ENCODE results near the gene TIMM10.

TIMM10 gene

DNA sequence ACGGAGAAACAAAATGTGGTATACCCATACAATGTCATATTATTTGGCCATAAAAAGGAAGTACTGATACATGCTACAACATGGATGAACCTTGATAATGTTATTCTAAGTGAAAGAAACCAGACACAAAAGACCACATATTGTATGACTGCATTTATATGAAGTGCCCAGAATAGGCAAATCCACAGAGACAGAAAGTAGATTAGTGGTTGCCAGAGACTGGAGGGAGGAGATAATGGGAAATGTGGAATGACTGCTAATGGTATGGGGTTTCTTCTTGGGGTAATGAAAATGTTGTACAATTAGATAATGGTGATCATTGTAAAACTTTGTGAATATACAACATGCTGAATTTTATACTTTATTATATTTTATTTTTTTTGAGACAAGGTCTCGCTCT is 9.4 kb downstream of the TIMM10 start:
- H3F3A ChIP-seq (ENCODE audit: insufficient read depth, low read length): no peaks in the 10 kb centered on the region; the same call in 1 of the 2 replicates
- H2AFZ ChIP-seq (ENCODE audit: low read length): no peak overlapping the region
- H3K79me2 ChIP-seq (ENCODE audit: insufficient read depth, low read length): no peaks in the 10 kb centered on the region
- no peak overlapping the region for H3K4me3 ChIP-seq (ENCODE audit: low read depth, low read length, poor library complexity, severe bottlenecking)
- H3K9me3 ChIP-seq (ENCODE audit: low read length): no peaks in the 10 kb centered on the region
- H4K20me1 ChIP-seq (ENCODE audit: insufficient read depth, low read length): no peaks in the 10 kb centered on the region
- peaks cover 11% of the 10 kb centered on the region for H3K36me3 ChIP-seq (ENCODE audit: insufficient read depth, low read length)
- H3K9ac ChIP-seq (ENCODE audit: low read length): no peak overlapping the region
- TF ChIP-seq, protein P1, sequence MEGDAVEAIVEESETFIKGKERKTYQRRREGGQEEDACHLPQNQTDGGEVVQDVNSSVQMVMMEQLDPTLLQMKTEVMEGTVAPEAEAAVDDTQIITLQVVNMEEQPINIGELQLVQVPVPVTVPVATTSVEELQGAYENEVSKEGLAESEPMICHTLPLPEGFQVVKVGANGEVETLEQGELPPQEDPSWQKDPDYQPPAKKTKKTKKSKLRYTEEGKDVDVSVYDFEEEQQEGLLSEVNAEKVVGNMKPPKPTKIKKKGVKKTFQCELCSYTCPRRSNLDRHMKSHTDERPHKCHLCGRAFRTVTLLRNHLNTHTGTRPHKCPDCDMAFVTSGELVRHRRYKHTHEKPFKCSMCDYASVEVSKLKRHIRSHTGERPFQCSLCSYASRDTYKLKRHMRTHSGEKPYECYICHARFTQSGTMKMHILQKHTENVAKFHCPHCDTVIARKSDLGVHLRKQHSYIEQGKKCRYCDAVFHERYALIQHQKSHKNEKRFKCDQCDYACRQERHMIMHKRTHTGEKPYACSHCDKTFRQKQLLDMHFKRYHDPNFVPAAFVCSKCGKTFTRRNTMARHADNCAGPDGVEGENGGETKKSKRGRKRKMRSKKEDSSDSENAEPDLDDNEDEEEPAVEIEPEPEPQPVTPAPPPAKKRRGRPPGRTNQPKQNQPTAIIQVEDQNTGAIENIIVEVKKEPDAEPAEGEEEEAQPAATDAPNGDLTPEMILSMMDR (IDR thresholded peaks at IDR 0.05; ENCODE audit: low read length): no peak
- no peak for TF ChIP-seq EZH2 (IDR thresholded peaks at IDR 0.05; ENCODE audit: borderline replicate concordance, low read length)
- no peak overlapping the region for H3K4me2 ChIP-seq (ENCODE audit: low read length)
- H3K4me1 ChIP-seq (ENCODE audit: insufficient read depth, low read length, severe bottlenecking): peaks cover 2% of the 10 kb centered on the region
- no peak overlapping the region for H3K27ac ChIP-seq (ENCODE audit: low read depth, low read length, poor library complexity, severe bottlenecking)
- H3K27me3 ChIP-seq (ENCODE audit: insufficient read depth, low read length): no peaks in the 10 kb centered on the region
- no peaks in the 10 kb centered on the region for H3K9me2 ChIP-seq (ENCODE audit: low read depth, low read length)

DNA sequence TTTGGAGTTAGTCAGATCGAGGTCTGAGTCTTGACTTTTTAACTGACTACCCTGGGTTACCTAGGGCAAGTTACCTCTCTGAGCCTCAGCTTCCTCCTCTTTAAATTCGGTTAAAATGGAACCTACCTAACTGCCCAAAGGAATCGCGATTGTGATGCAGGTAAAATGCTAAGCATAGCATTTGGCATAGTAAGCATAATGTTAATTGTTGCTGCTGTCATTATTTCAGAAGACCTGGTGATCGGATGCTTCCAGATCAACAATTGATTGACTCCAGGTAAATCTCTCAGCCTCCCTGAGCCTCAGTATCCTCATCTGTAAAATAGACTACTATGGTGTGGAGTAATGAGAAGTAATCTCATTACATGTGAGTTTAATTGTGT is 14.5 kb downstream of the TIMM10 start:
- H4K20me1 ChIP-seq (ENCODE audit: insufficient read depth, low read length): no peaks in the 10 kb centered on the region
- H2AFZ ChIP-seq (ENCODE audit: low read length): peak overlapping the region; percentile 73
- H3K4me2 ChIP-seq (ENCODE audit: low read length): peak overlapping the region; percentile 88
- H3K4me1 ChIP-seq (ENCODE audit: insufficient read depth, low read length, severe bottlenecking): peaks cover 33% of the 10 kb centered on the region
- H3K27me3 ChIP-seq (ENCODE audit: insufficient read depth, low read length): no peaks in the 10 kb centered on the region
- no peaks in the 10 kb centered on the region for H3K79me2 ChIP-seq (ENCODE audit: insufficient read depth, low read length)
- no peaks in the 10 kb centered on the region for H3K9me3 ChIP-seq (ENCODE audit: low read length)
- peak overlapping the region; percentile 82 for H3K9ac ChIP-seq (ENCODE audit: low read length)
- no peaks in the 10 kb centered on the region for H3F3A ChIP-seq (ENCODE audit: insufficient read depth, low read length)
- no peaks in the 10 kb centered on the region for H3K9me2 ChIP-seq (ENCODE audit: low read depth, low read length)
- peaks cover 6% of the 10 kb centered on the region; the same call in 1 of the 2 replicates for H3K36me3 ChIP-seq (ENCODE audit: insufficient read depth, low read length)
- TF ChIP-seq, protein P1 (IDR thresholded peaks at IDR 0.05; ENCODE audit: low read length): no peak
- no peak for TF ChIP-seq EZH2 (IDR thresholded peaks at IDR 0.05; ENCODE audit: borderline replicate concordance, low read length)
- peak overlapping the region; percentile 83 for H3K4me3 ChIP-seq (ENCODE audit: low read depth, low read length, poor library complexity, severe bottlenecking)
- H3K27ac ChIP-seq (ENCODE audit: low read depth, low read length, poor library complexity, severe bottlenecking): peak overlapping the region; percentile 8

DNA sequence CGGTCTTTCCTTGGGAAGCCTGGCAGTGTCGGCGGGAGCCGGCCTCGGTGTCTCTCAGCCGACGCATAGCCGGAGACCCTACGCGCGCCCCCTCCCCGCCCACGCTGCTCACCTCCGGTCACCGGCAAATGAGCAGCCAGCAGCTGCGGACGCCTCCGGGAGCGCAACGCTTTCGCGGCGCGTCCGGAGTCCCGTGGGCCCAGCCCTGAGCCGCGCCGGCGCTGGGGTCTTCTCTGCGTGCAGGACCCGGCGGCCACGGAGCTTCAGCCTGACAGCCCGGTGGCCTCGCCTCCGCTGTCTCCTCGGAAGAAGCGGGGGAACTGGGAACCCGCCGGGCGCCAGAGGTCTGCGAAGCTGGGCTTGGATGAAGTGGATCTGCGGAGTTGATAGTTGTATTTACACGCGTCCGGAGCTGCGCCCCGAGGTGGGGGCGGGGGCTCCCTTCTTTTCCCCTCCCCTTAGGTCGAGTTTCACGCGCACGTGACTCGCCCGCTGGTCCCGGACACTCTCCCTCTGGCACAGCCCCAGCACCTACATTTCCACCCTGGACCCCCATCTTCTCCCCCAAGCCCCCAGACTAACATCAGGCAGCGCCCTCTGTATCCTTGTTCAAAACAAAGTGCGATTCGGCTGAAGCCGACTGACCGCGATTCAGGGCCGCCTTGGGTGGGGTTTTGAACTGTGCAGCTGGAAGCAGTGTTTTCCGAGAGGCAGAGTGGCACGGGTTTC is 15.1 kb downstream of the TIMM10 start, which contains the start of gene SLC43A1:
SLC43A1 (minus strand) TSS at position 371 of the 729 bp plus-strand sequence. CDS start 1,591 bp downstream, outside the sequence.
- Histone ChIP-seq H3K4me1 (ENCODE audit: insufficient read depth, low read length, severe bottlenecking) (peaks cover 33% of the 10 kb centered on the region), H2AFZ (ENCODE audit: low read length) (peak within 1 kb of the TSS; percentile 73), H3K36me3 (ENCODE audit: insufficient read depth, low read length) (peaks cover 6% of the 10 kb centered on the region; the same call in 1 of the 2 replicates), H3K27ac (ENCODE audit: low read depth, low read length, poor library complexity, severe bottlenecking) (peak within 1 kb of the TSS; percentile 77), H3K27me3 (ENCODE audit: insufficient read depth, low read length) (no peaks in the 10 kb centered on the region), H3K4me2 (ENCODE audit: low read length) (peak within 1 kb of the TSS; percentile 88), H3F3A (ENCODE audit: insufficient read depth, low read length) (no peaks in the 10 kb centered on the region), H3K9me2 (ENCODE audit: low read depth, low read length) (no peaks in the 10 kb centered on the region), H3K9ac (ENCODE audit: low read length) (peak within 1 kb of the TSS; percentile 82), H3K9me3 (ENCODE audit: low read length) (no peaks in the 10 kb centered on the region), H4K20me1 (ENCODE audit: insufficient read depth, low read length) (no peaks in the 10 kb centered on the region), H3K79me2 (ENCODE audit: insufficient read depth, low read length) (no peaks in the 10 kb centered on the region), H3K4me3 (ENCODE audit: low read depth, low read length, poor library complexity, severe bottlenecking) (peak within 1 kb of the TSS; percentile 83)
- TF ChIP-seq, protein P1 (IDR thresholded peaks at IDR 0.05; ENCODE audit: low read length): peak; percentile 15; the same call in 1 of the 2 replicates
- TF ChIP-seq EZH2 (IDR thresholded peaks at IDR 0.05; ENCODE audit: borderline replicate concordance, low read length): no peak
